Stomach (tissue), 9 donors: Measurements from ENCODE around the gene COL5A1. TPM values are rescaled to one million over a fixed set of nuclear protein-coding genes. Genes with fewer than 3 reads are reported as not detected.

Source experiments
- DNase-seq, 2 donors: peaks; one replicate each; pipeline versions ENCODE4 v3.0.0 to v3.0.0-alpha.2; 2013 to 2019
- H3K27ac ChIP-seq, 5 donors: fragments of 200-600 bp in 4 of 5; sonication (generic) in 4 of 5; one replicate each; pipeline ENCODE4 v1.5.1; 2013 to 2019; ENCODE audit warnings: mild to moderate bottlenecking in 1 of 5, moderate library complexity in 1 of 5
- H3K27me3 ChIP-seq, 3 donors: fragments of 200-600 bp; sonication (generic); one replicate each; pipeline ENCODE4 v1.5.1; 2017 to 2019; ENCODE audit warnings: mixed run types in 1 of 3
- H3K36me3 ChIP-seq, 4 donors: fragments of 200-600 bp; sonication (generic); 1 replicate in 3 of 4; 2 replicates in 1 of 4; pipeline ENCODE4 v1.5.1; 2016 to 2019
- H3K4me1 ChIP-seq, 4 donors: fragments of 200-600 bp; sonication (generic); one replicate each; pipeline ENCODE4 v1.5.1; 2016 to 2019
- H3K4me3 ChIP-seq, 4 donors: fragments of 200-600 bp; sonication (generic) in 3 of 4; one replicate each; pipeline ENCODE4 v1.5.1; 2016 to 2019; ENCODE audit warnings: mild to moderate bottlenecking in 1 of 4
- H3K9me3 ChIP-seq, 4 donors: fragments of 200-600 bp; sonication (generic); one replicate each; pipeline ENCODE4 v1.5.1; 2016 to 2019
- EP300 ChIP-seq: sonication (generic); formaldehyde crosslinking; IDR thresholded peaks from one replicate; pipeline ENCODE4 v1.6.1; 2017; ENCODE audit warnings: antibody characterized with exemption
- POLR2A ChIP-seq, 4 donors: fragments of 450-650 bp; IDR thresholded peaks; one replicate each; pipeline ENCODE4 v1.6.1; 2016; ENCODE audit warnings: antibody characterized with exemption in 4 of 4, control low read depth in 2 of 4, mild to moderate bottlenecking in 1 of 4, moderate library complexity in 1 of 4
- POLR2AphosphoS5 ChIP-seq, 3 donors: sonication (generic); formaldehyde crosslinking; IDR thresholded peaks; one replicate each; pipeline ENCODE4 v1.6.1; 2016; ENCODE audit warnings: antibody characterized with exemption in 3 of 3
- WGBS, 5 donors: extraction: QIAGEN DNeasy Blood & Tissue Kit in 3 of 5; methylation state at CpG; one replicate each; pipeline versions ENCODE4 v1.1.5 to v1.1.7; 2013 to 2018; 5-methylcytosine and 5-hydroxymethylcytosine counted together
- intact Hi-C: fragments of 100-400 bp; cut with DNase I; formaldehyde crosslinking; loops from one replicate; pipeline ENCODE4 v1.15.1; 2023; ENCODE audit warnings: low total_unique reads
- polyA plus RNA-seq, 3 donors: library from polyadenylated mRNA; stranded (reverse); fragments of 200-250 nt; gene quantifications; one replicate each; pipeline ENCODE4 v1.2.3, GENCODE V29; 2013
- total RNA-seq, 5 donors: library from RNA; depleted of rRNA; stranded (reverse); fragments of >200 nt; gene quantifications; one replicate each; pipeline versions ENCODE4 v1.1.0 to v1.2.3, GENCODE V29; 2014 to 2016
- TF ChIP-seq, protein P1 (sequence below), 7 experiments: fragments of 450-650 bp in 4 of 7; fragments of 200-600 bp in 3 of 7; sonication (generic) in 3 of 7; IDR thresholded peaks; one replicate each; pipeline ENCODE4 v1.5.1; 2016 to 2019; ENCODE audit warnings: antibody characterized with exemption in 7 of 7, control low read depth in 2 of 7, mild to moderate bottlenecking in 1 of 7
- donor health status: healthy with polysubstance abuse.
- donor health status: Bipolar disorder and iron deficiency.
- donor health status: healthy.

Gene COL5A1
- total and polyA plus RNA-seq, 8 donors, result 7.3 to 205 (median 26.4) TPM

- no peaks in the 10 kb centered on the region for H3K9me3 ChIP-seq
- H3K36me3 ChIP-seq, result no peaks in the 10 kb centered on the region
- peaks cover 0 to 21% (median 0%) of the 10 kb centered on the region in 3 donors for H3K27me3 ChIP-seq
- 67 to 74% (median 70%) methylated on average over 19 of the region's 19 CpGs for WGBS, 5 donors
- H3K27ac ChIP-seq, result no peak overlapping the region
- H3K4me1 ChIP-seq, result no peaks in the 10 kb centered on the region
- no peak overlapping the region for H3K4me3 ChIP-seq
- intact Hi-C loops, result no loop called here
- DNase-seq, result peak in 1 of 2 donors; percentile 51
- TF ChIP-seq EP300, result no peak
- TF ChIP-seq, protein P1, sequence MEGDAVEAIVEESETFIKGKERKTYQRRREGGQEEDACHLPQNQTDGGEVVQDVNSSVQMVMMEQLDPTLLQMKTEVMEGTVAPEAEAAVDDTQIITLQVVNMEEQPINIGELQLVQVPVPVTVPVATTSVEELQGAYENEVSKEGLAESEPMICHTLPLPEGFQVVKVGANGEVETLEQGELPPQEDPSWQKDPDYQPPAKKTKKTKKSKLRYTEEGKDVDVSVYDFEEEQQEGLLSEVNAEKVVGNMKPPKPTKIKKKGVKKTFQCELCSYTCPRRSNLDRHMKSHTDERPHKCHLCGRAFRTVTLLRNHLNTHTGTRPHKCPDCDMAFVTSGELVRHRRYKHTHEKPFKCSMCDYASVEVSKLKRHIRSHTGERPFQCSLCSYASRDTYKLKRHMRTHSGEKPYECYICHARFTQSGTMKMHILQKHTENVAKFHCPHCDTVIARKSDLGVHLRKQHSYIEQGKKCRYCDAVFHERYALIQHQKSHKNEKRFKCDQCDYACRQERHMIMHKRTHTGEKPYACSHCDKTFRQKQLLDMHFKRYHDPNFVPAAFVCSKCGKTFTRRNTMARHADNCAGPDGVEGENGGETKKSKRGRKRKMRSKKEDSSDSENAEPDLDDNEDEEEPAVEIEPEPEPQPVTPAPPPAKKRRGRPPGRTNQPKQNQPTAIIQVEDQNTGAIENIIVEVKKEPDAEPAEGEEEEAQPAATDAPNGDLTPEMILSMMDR (IDR thresholded peaks at IDR 0.05), result no peak
Measured at GRCh38 chr9:134626571-134627416, 14.8 kb upstream of the COL5A1 start.

- TF ChIP-seq EP300 (no peak), POLR2A (IDR thresholded peaks at IDR 0.05) (no peak), POLR2AphosphoS5 (IDR thresholded peaks at IDR 0.05) (no peak)
- TF ChIP-seq, protein P1 (IDR thresholded peaks at IDR 0.05), result no peak
- Histone ChIP-seq H3K27me3 (peaks cover 0 to 15% (median 0%) of the 10 kb centered on the region in 3 donors), H3K4me3 (no peak overlapping the region), H3K4me1 (no peaks in the 10 kb centered on the region), H3K9me3 (no peaks in the 10 kb centered on the region), H3K36me3 (no peaks in the 10 kb centered on the region), H3K27ac (no peak overlapping the region)
- 78 to 83% (median 81%) methylated on average over 36 to 39 of the region's 39 CpGs for WGBS, 5 donors
- intact Hi-C loops, result no loop called here
- no peak for DNase-seq
Measured at GRCh38 chr9:134627417-134628353, 13.9 kb upstream of the COL5A1 start.

- Histone ChIP-seq H3K9me3 (no peaks in the 10 kb centered on the region), H3K4me1 (no peaks in the 10 kb centered on the region), H3K36me3 (no peaks in the 10 kb centered on the region), H3K27ac (no peak overlapping the region), H3K27me3 (peaks cover 0 to 9% (median 0%) of the 10 kb centered on the region in 3 donors), H3K4me3 (no peak overlapping the region)
- WGBS, 5 donors, result 78 to 87% (median 86%) methylated on average over 9 of the region's 9 CpGs
- TF ChIP-seq EP300, result no peak
- TF ChIP-seq POLR2AphosphoS5 (IDR thresholded peaks at IDR 0.05), result no peak
- TF ChIP-seq POLR2A (IDR thresholded peaks at IDR 0.05), result no peak
- TF ChIP-seq, protein P1 (IDR thresholded peaks at IDR 0.05), result no peak
- no peak for DNase-seq
- intact Hi-C loops, result no loop called here
Measured at GRCh38 chr9:134628354-134628736, 13.3 kb upstream of the COL5A1 start.

DNA sequence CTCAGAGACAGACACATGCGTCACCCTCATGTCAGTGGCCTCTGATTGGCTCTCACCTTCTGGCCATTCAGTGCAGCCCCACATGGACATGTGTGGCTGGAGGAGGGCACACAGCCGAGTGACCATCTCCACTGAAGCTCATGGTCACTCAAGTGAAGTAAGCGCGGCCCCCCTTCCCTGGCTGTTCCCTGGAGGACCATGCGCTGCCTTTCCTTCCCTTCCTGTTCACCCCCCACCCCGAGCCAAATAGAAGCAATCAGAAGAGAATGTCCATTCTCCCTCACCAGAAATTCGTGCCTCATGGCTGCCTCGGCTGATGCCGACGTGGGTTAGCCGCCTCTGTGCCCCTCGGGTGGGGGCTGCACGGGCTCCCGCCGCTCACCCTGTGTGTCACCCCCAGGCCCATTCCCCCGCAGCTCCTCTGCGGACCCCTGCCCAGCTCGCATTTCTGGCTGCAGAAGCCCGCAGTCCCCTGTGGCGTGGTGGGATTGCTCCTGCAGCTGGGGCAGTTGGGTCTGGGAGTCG, 12.5 kb upstream of the COL5A1 start:
- intact Hi-C loops, result no loop called here
- Histone ChIP-seq H3K27me3 (peaks cover 0 to under 1% (median 0%) of the 10 kb centered on the region in 3 donors), H3K9me3 (no peaks in the 10 kb centered on the region), H3K4me3 (no peak overlapping the region), H3K36me3 (no peaks in the 10 kb centered on the region), H3K27ac (no peak overlapping the region), H3K4me1 (no peaks in the 10 kb centered on the region)
- DNase-seq, result no peak
- TF ChIP-seq, protein P1 (IDR thresholded peaks at IDR 0.05), result no peak
- TF ChIP-seq EP300, result no peak
- no peak for TF ChIP-seq POLR2A (IDR thresholded peaks at IDR 0.05)
- TF ChIP-seq POLR2AphosphoS5 (IDR thresholded peaks at IDR 0.05), result no peak
- 85 to 92% (median 86%) methylated on average over 18 to 21 of the region's 21 CpGs for WGBS, 5 donors
